Mucosa of rectum (tissue), 2 donors: ENCODE measurements around the gene DEPDC5.

Source experiments
- H3K27ac ChIP-seq, 2 donors: one replicate each; pipeline ENCODE4 v1.7.0; 2013; ENCODE audit warnings: inconsistent platforms in 2 of 2, low read depth in 2 of 2, low read length in 2 of 2
- H3K27me3 ChIP-seq, 2 donors: one replicate each; pipeline ENCODE4 v1.7.0; 2013; ENCODE audit warnings: low read length in 2 of 2; ENCODE audit not compliant: control insufficient read depth in 2 of 2, insufficient read depth in 2 of 2
- H3K36me3 ChIP-seq, 2 donors: one replicate each; pipeline ENCODE4 v1.7.0; 2013; ENCODE audit warnings: low read length in 2 of 2; ENCODE audit not compliant: control insufficient read depth in 2 of 2, insufficient read depth in 2 of 2
- H3K4me1 ChIP-seq, 2 donors: one replicate each; pipeline ENCODE4 v1.7.0; 2013; ENCODE audit warnings: low read length in 2 of 2, mild to moderate bottlenecking in 1 of 2; ENCODE audit not compliant: control insufficient read depth in 2 of 2, insufficient read depth in 2 of 2
- H3K4me3 ChIP-seq, 2 donors: one replicate each; pipeline ENCODE4 v1.7.0; 2013; ENCODE audit warnings: low read length in 2 of 2
- H3K9ac ChIP-seq, 2 donors: one replicate each; pipeline ENCODE4 v1.7.0; 2013; ENCODE audit warnings: low read length in 2 of 2, low read depth in 1 of 2, mild to moderate bottlenecking in 1 of 2
- H3K9me3 ChIP-seq, 2 donors: one replicate each; pipeline ENCODE4 v1.7.0; 2013; ENCODE audit warnings: low read length in 2 of 2; ENCODE audit not compliant: control insufficient read depth in 2 of 2
- donor health status: healthy.
- donor health status: Normal muscosa, but diverticular disease.

DEPDC5 gene

DNA sequence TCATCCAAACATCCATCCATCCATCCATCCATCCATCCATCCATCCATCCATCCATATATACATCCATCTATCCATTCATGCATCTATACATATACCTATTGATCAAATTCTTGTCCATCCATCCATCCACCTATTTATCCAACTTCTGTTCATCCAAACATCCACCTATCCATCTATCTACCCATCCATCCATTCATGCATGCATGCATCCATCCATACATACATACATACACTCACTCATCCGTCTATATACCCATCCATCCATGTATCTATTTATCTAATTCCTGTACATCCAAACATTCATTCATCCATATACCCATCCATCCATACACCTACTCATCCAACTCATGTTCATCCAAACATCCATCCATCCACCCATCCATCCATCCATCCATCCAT lies 171.2 kb downstream of the DEPDC5 start:
- Histone ChIP-seq H3K9ac (no peak overlapping the region), H3K4me1 (no peaks in the 10 kb centered on the region), H3K4me3 (no peak overlapping the region)

DNA sequence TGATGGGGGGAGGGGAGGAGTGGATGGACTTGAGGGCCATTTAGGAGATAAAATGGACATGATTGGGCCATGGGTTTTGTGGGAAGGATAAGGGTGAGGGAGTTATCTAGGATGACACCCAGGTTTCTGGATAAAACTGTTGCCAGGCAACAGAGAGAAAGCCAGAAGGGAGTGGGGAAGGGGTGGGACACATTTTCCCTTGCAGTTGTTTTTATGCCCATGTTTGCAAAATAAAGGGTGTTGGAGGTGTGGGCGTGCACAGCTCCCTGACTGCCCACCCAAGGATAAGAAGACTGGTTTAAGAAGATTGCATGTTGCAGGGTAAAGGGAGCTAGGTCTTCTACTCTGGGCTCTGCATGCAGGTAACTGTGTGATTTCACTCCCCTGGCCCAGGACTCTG lies 172.2 kb downstream of the DEPDC5 start:
- Histone ChIP-seq H3K27me3 (no peaks in the 10 kb centered on the region), H3K9ac (no peak overlapping the region), H3K27ac (no peak overlapping the region), H3K9me3 (no peaks in the 10 kb centered on the region), H3K36me3 (no peaks in the 10 kb centered on the region), H3K4me3 (no peak overlapping the region), H3K4me1 (no peaks in the 10 kb centered on the region)

More for the DNA sequence above, 171.2 kb downstream of the DEPDC5 start:
- no peak overlapping the region for H3K27ac ChIP-seq
- H3K36me3 ChIP-seq, result no peaks in the 10 kb centered on the region
- no peaks in the 10 kb centered on the region for H3K27me3 ChIP-seq
- no peaks in the 10 kb centered on the region for H3K9me3 ChIP-seq

GRCh38 chr22:31926969-31927368 lies 173.2 kb downstream of the DEPDC5 start:
- Histone ChIP-seq H3K27me3 (no peaks in the 10 kb centered on the region), H3K27ac (no peak overlapping the region), H3K4me3 (no peak overlapping the region), H3K9me3 (no peaks in the 10 kb centered on the region), H3K36me3 (no peaks in the 10 kb centered on the region), H3K9ac (no peak overlapping the region), H3K4me1 (no peaks in the 10 kb centered on the region)

GRCh38 chr22:31927562-31927961 lies 173.7 kb downstream of the DEPDC5 start:
- Histone ChIP-seq H3K27ac (no peak overlapping the region), H3K4me1 (no peaks in the 10 kb centered on the region), H3K27me3 (no peaks in the 10 kb centered on the region), H3K9ac (no peak overlapping the region), H3K4me3 (no peak overlapping the region), H3K9me3 (no peaks in the 10 kb centered on the region), H3K36me3 (no peaks in the 10 kb centered on the region)

DNA sequence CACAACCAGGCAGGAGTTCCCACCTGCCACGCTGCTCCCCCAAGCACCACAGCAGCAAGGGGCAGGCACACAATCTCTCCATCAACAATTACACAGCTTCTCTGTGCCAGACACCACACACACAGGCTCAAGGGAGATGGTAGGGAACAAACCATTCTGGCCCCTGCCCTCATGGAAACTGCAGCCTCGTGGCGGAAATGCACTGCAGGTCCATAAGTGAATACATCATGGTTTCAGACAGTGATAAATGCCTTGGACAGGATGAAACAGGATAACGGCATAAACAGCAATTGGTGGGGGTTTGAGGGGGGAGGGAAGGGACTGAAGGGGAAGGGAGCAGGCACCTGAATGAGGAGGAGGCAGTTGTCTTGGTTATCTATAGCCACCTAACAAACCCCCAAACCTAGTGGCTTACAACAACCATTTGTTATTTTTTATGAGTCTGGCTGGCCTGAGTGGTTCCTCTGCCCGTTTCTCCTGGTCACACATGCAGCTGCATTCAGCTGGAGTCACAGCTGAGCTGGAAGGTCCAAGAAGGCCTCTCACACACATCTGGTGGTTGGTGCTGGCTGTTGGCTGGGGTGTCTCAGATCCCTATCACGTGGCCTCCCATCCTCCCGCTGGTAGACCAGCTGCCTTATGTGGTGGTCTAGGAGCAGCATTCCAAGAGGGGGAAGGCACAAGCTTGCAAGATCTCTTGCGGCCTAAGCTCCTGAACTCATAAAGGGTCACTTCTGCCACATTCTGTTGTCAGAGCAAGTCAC lies 175.5 kb downstream of the DEPDC5 start:
- Histone ChIP-seq H3K4me3 (no peak overlapping the region), H3K9ac (no peak overlapping the region), H3K4me1 (no peaks in the 10 kb centered on the region), H3K9me3 (no peaks in the 10 kb centered on the region), H3K27me3 (no peaks in the 10 kb centered on the region), H3K27ac (no peak overlapping the region), H3K36me3 (no peaks in the 10 kb centered on the region)

DNA sequence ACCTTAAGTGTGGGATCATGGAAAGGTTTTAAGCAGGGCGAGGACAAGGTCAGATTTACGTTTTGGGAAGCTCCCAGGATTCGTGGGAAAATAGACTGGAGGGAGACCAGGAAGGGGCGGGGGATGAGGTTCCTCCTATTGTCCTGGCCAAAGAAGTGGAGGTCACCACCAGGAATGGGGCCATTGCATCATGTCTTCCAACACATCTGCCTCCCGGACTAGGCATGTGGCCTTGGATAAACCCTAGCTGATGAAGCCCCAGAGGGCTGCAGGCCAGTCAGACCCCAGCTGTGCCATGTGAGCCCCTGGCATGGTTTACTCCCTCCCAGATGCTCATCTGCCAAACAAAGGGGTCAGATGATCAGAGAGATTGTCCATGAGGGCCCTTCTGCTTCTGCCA lies 179.0 kb downstream of the DEPDC5 start:
- no peaks in the 10 kb centered on the region for H3K27me3 ChIP-seq
- H3K4me1 ChIP-seq, result no peaks in the 10 kb centered on the region
- no peaks in the 10 kb centered on the region for H3K9me3 ChIP-seq
- H3K36me3 ChIP-seq, result no peaks in the 10 kb centered on the region
- no peak overlapping the region for H3K4me3 ChIP-seq
- no peak overlapping the region for H3K27ac ChIP-seq
- no peak overlapping the region for H3K9ac ChIP-seq

DNA sequence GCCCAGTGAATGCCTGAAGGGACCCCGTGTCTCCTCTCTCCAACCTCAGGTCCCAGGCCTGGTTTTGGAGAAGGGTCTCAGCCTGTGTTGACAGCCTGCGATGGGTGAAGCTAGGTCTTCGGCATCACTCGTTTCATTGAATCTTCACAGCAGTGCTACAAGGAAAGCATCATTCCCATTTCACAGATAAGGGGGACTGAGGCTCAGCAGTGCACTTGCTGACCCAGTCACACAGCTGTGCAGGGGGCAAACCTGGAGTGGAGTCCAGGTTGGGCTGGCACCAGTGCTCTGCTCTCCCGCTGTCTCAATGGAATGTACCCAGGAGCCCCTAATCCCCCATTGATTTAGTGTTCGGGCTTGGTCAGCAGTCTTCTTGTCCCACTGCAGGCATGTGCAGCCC lies 179.6 kb downstream of the DEPDC5 start:
- Histone ChIP-seq H3K4me1 (no peaks in the 10 kb centered on the region), H3K27ac (no peak overlapping the region), H3K27me3 (no peaks in the 10 kb centered on the region), H3K9ac (no peak overlapping the region), H3K36me3 (no peaks in the 10 kb centered on the region), H3K4me3 (no peak overlapping the region), H3K9me3 (no peaks in the 10 kb centered on the region)

- Histone ChIP-seq H3K4me1 (no peaks in the 10 kb centered on the region), H3K27me3 (no peaks in the 10 kb centered on the region), H3K27ac (no peak overlapping the region), H3K4me3 (no peak overlapping the region), H3K9ac (no peak overlapping the region), H3K36me3 (no peaks in the 10 kb centered on the region), H3K9me3 (no peaks in the 10 kb centered on the region)
Measured at GRCh38 chr22:31933816-31934482, 180.1 kb downstream of the DEPDC5 start.

GRCh38 chr22:31935961-31936635 lies 182.3 kb downstream of the DEPDC5 start:
- no peak overlapping the region for H3K4me3 ChIP-seq
- H3K27ac ChIP-seq, result no peak overlapping the region
- no peaks in the 10 kb centered on the region for H3K27me3 ChIP-seq
- H3K4me1 ChIP-seq, result no peaks in the 10 kb centered on the region
- H3K9ac ChIP-seq, result no peak overlapping the region
- no peaks in the 10 kb centered on the region for H3K36me3 ChIP-seq
- no peaks in the 10 kb centered on the region for H3K9me3 ChIP-seq

- Histone ChIP-seq H3K36me3 (no peaks in the 10 kb centered on the region), H3K27ac (no peak overlapping the region), H3K9ac (no peak overlapping the region), H3K9me3 (no peaks in the 10 kb centered on the region), H3K4me3 (no peak overlapping the region), H3K4me1 (no peaks in the 10 kb centered on the region), H3K27me3 (no peaks in the 10 kb centered on the region)
Measured at GRCh38 chr22:31937341-31937740, 183.5 kb downstream of the DEPDC5 start.
